ENCODE results near the gene ANKRD16.

ANKRD16 gene

GRCh38 chr10:5902511-5903274 is 13.0 kb upstream of the ANKRD16 start (continued):
- no peak for TF ChIP-seq PATZ1 (CRISPR knock-in tag; IDR thresholded peaks at IDR 0.05; ENCODE audit: borderline replicate concordance)

- TF ChIP-seq POU6F1 (CRISPR knock-in tag; IDR thresholded peaks at IDR 0.05; ENCODE audit: borderline replicate concordance, low read depth) (no peak), GLIS3 (CRISPR knock-in tag; IDR thresholded peaks at IDR 0.05) (no peak), ZFP30 (CRISPR knock-in tag; IDR thresholded peaks at IDR 0.05) (no peak), TSHZ2 (CRISPR knock-in tag; IDR thresholded peaks at IDR 0.05) (no peak), ESRRG (CRISPR knock-in tag; IDR thresholded peaks at IDR 0.05) (no peak), TCF4 (CRISPR knock-in tag; IDR thresholded peaks at IDR 0.05; ENCODE audit: borderline replicate concordance) (no peak), BACH2 (CRISPR knock-in tag; IDR thresholded peaks at IDR 0.05; ENCODE audit: borderline replicate concordance) (no peak), ZFP3 (CRISPR knock-in tag; IDR thresholded peaks at IDR 0.05) (no peak), ISL1 (CRISPR knock-in tag; IDR thresholded peaks at IDR 0.05) (no peak), PATZ1 (CRISPR knock-in tag; IDR thresholded peaks at IDR 0.05; ENCODE audit: borderline replicate concordance) (no peak), ZNF565 (CRISPR knock-in tag; conservative IDR thresholded peaks at IDR 0.05; ENCODE audit: low read depth) (no peak), ZNF70 (CRISPR knock-in tag; IDR thresholded peaks at IDR 0.05) (no peak), ZC3H10 (CRISPR knock-in tag; IDR thresholded peaks at IDR 0.05) (no peak)
- no peak for ATAC-seq
These were observed 10.6 kb upstream of the ANKRD16 start for GRCh38 chr10:5900247-5900646.

- ATAC-seq = no peak
- TF ChIP-seq TCF4 (CRISPR knock-in tag; IDR thresholded peaks at IDR 0.05; ENCODE audit: borderline replicate concordance) (no peak), GLIS3 (CRISPR knock-in tag; IDR thresholded peaks at IDR 0.05) (no peak), PPARA (CRISPR knock-in tag; IDR thresholded peaks at IDR 0.05; ENCODE audit: borderline replicate concordance) (no peak), ARNTL (CRISPR knock-in tag; IDR thresholded peaks at IDR 0.05; ENCODE audit: borderline replicate concordance, low read depth) (no peak), PATZ1 (CRISPR knock-in tag; IDR thresholded peaks at IDR 0.05; ENCODE audit: borderline replicate concordance) (no peak), ZC3H10 (CRISPR knock-in tag; IDR thresholded peaks at IDR 0.05) (no peak), ZFP30 (CRISPR knock-in tag; IDR thresholded peaks at IDR 0.05) (no peak), CSDC2 (CRISPR knock-in tag; IDR thresholded peaks at IDR 0.05) (no peak), ZNF8 (CRISPR knock-in tag; IDR thresholded peaks at IDR 0.05) (no peak), POU6F1 (CRISPR knock-in tag; IDR thresholded peaks at IDR 0.05; ENCODE audit: borderline replicate concordance, low read depth) (no peak), TSHZ2 (CRISPR knock-in tag; IDR thresholded peaks at IDR 0.05) (no peak), ESRRG (CRISPR knock-in tag; IDR thresholded peaks at IDR 0.05) (no peak)
These were observed 8.5 kb upstream of the ANKRD16 start for GRCh38 chr10:5898163-5898562.

All from SK-N-SH treated with all-trans-retinoic acid at 6 μM for 48 hours (cell line).